SH-SY5Y (cell line): ENCODE data around the gene TRPC5OS.

Experiments used
- GATA2 ChIP-seq: IDR thresholded peaks from 2 replicates; pipeline ENCODE4 v1.6.1; 2011; ENCODE audit warnings: mild to moderate bottlenecking, low read depth, low read length
- GATA3 ChIP-seq: IDR thresholded peaks from 2 replicates; pipeline ENCODE4 v1.6.1; 2011; ENCODE audit warnings: low read depth, mild to moderate bottlenecking, low read length, moderate library complexity

DNA sequence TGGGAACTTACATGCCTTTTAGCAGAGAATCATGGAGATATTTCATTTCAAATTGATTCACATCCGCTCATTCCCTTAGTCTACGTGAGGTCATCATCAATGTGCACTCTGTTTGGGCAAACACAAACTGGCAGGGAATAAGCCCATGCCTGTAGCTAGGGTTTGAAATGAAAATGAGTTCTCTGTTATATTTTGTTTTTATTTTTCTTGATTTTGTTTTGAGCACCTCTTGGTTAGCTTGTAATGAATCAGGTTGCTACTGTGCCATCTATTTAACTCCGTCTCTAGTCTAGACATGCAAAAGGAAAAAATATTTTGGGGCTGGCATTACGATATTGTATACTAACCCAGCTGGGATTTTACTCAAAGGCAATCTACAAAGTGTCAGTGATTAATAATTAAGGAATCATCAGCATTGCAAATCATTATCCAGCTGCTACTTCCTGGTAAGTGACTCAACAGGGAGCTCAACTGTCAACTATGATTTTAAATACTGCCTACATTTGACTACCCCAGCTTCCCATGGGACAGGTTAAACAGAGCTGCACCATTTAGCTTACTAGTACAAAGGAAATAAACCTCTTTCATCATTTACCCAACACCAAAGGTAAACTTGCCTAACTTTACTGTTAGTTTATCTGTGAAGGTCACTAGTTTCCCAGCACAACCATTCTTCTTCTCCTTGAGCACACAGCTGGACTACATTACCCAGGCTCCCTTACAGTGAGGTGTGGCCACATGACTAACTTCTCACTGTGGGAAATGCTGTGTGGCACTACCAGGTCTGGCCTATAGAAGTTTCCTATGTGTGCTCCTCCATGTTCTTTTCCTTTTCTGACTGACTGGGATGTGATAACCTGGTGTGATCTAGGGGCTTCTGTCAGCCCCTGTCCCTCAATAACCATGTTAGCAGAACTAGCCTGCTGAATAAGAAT is 21.2 kb upstream of the TRPC5OS start:
- TF ChIP-seq GATA2, result no peak
- no peak for TF ChIP-seq GATA3
